HEK293 (cell line): ENCODE data around the gene ECT2L.

Experiments
- CTCF ChIA-PET: fragments of 350-600 bp; formaldehyde crosslinking; extraction: SDS; loops from one replicate; lab custom pipeline; 2021; ENCODE audit warnings: antibody characterized with exemption; lab: Yijun Ruan, JAX
- POLR2A ChIA-PET: fragments of 300-600 bp; formaldehyde crosslinking; extraction: SDS; loops from one replicate; lab custom pipeline; 2020; ENCODE audit warnings: antibody characterized with exemption, inconsistent platforms; lab: Yijun Ruan, JAX
- H3K27ac ChIP-seq: fragments of 200-500 bp; sonication (Bioruptor generic); 2 replicates; pipeline ENCODE4 v1.5.1; 2014; ENCODE audit warnings: low read depth, low read length, control low read depth, inconsistent platforms; ENCODE audit errors: extremely low read depth
- H3K36me3 ChIP-seq, 2 experiments: fragments of 200-500 bp in 1 of 2; sonication (Bioruptor generic) in 1 of 2; 1 replicate in 1 of 2; 2 replicates in 1 of 2; pipeline ENCODE4 v1.5.1; 2014 to 2017; ENCODE audit warnings: inconsistent platforms in 2 of 2, low read length in 2 of 2; ENCODE audit not compliant: control insufficient read depth in 2 of 2, insufficient read depth in 1 of 2
- H3K4me1 ChIP-seq: fragments of 200-500 bp; sonication (Bioruptor generic); 2 replicates; pipeline ENCODE4 v1.5.1; 2014; ENCODE audit warnings: mild to moderate bottlenecking, low read length, inconsistent platforms; ENCODE audit not compliant: control insufficient read depth, insufficient read depth
- H3K4me3 ChIP-seq: 2 replicates; pipeline ENCODE4 v1.5.1; 2011; ENCODE audit warnings: low read depth, mild to moderate bottlenecking, control low read depth, low read length, moderate library complexity
- H3K9me3 ChIP-seq: fragments of 200-500 bp; sonication (Bioruptor generic); 2 replicates; pipeline ENCODE4 v1.5.1; 2014; ENCODE audit warnings: low read depth, low read length, inconsistent platforms; ENCODE audit not compliant: control insufficient read depth, insufficient read depth
- AEBP2 ChIP-seq: fragments of 450-650 bp; formaldehyde crosslinking; IDR thresholded peaks from 2 replicates; pipeline ENCODE4 v1.5.1; 2016; ENCODE audit warnings: missing biosample characterization, missing genetic modification characterization, borderline replicate concordance
- GLIS1 ChIP-seq: fragments of 450-650 bp; formaldehyde crosslinking; IDR thresholded peaks from 2 replicates; pipeline ENCODE4 v1.5.1; 2016; ENCODE audit warnings: missing biosample characterization, missing genetic modification characterization
- PBX3 ChIP-seq: sonication (generic); formaldehyde crosslinking; IDR thresholded peaks from 2 replicates; pipeline ENCODE4 v1.8.1; 2022; ENCODE audit warnings: mild to moderate bottlenecking, moderate library complexity, missing genetic modification reagents
- PRDM2 ChIP-seq: fragments of 450-650 bp; formaldehyde crosslinking; IDR thresholded peaks from 2 replicates; pipeline ENCODE4 v1.5.1; 2016; ENCODE audit warnings: missing biosample characterization, missing genetic modification characterization, borderline replicate concordance
- SCRT1 ChIP-seq: fragments of 450-650 bp; formaldehyde crosslinking; IDR thresholded peaks from 2 replicates; pipeline ENCODE4 v1.5.1; 2016; ENCODE audit warnings: missing biosample characterization, missing genetic modification characterization, borderline replicate concordance
- SETDB1 ChIP-seq: IDR thresholded peaks from one replicate; pipeline ENCODE4 v1.6.1; 2017; ENCODE audit warnings: mild to moderate bottlenecking, low read length, moderate library complexity, mixed read lengths; ENCODE audit not compliant: insufficient read length
- ZBTB48 ChIP-seq: fragments of 450-650 bp; formaldehyde crosslinking; IDR thresholded peaks from 2 replicates; pipeline ENCODE4 v1.5.1; 2016; ENCODE audit warnings: missing biosample characterization, missing genetic modification characterization
- ZNF146 ChIP-seq: fragments of 450-650 bp; formaldehyde crosslinking; IDR thresholded peaks from 2 replicates; pipeline ENCODE4 v1.5.1; 2016; ENCODE audit warnings: missing biosample characterization, missing genetic modification characterization
- ZNF394 ChIP-seq: fragments of 450-650 bp; formaldehyde crosslinking; IDR thresholded peaks from 2 replicates; pipeline ENCODE4 v1.5.1; 2016; ENCODE audit warnings: missing biosample characterization, missing genetic modification characterization, mild to moderate bottlenecking, moderate library complexity, borderline replicate concordance
- ZNF404 ChIP-seq: fragments of 450-650 bp; formaldehyde crosslinking; IDR thresholded peaks from 2 replicates; pipeline ENCODE4 v1.5.1; 2017; ENCODE audit warnings: missing biosample characterization, missing genetic modification characterization
- ZNF473 ChIP-seq: fragments of 450-650 bp; formaldehyde crosslinking; IDR thresholded peaks from 2 replicates; pipeline ENCODE4 v1.5.1; 2017; ENCODE audit warnings: missing biosample characterization, missing genetic modification characterization
- ZNF48 ChIP-seq: fragments of 450-650 bp; formaldehyde crosslinking; IDR thresholded peaks from 2 replicates; pipeline ENCODE4 v1.5.1; 2016; ENCODE audit warnings: missing biosample characterization, missing genetic modification characterization
- ZNF518A ChIP-seq: fragments of 450-650 bp; formaldehyde crosslinking; conservative IDR thresholded peaks from 2 replicates; pipeline ENCODE4 v1.5.1; 2016; ENCODE audit warnings: low read depth, missing biosample characterization, missing genetic modification characterization
- ZNF555 ChIP-seq: fragments of 450-650 bp; formaldehyde crosslinking; conservative IDR thresholded peaks from 2 replicates; pipeline ENCODE4 v1.5.1; 2017; ENCODE audit warnings: missing biosample characterization, mild to moderate bottlenecking, missing genetic modification characterization, inconsistent platforms
- ZNF639 ChIP-seq: fragments of 450-650 bp; formaldehyde crosslinking; IDR thresholded peaks from 2 replicates; pipeline ENCODE4 v1.5.1; 2016; ENCODE audit warnings: missing biosample characterization, missing genetic modification characterization
- ZNF701 ChIP-seq: fragments of 450-650 bp; formaldehyde crosslinking; IDR thresholded peaks from 2 replicates; pipeline ENCODE4 v1.5.1; 2016; ENCODE audit warnings: missing biosample characterization, missing genetic modification characterization
- ZNF830 ChIP-seq: fragments of 450-650 bp; IDR thresholded peaks from 2 replicates; pipeline ENCODE4 v1.5.0; 2018; ENCODE audit warnings: missing biosample characterization, missing genetic modification characterization, low read depth, mild to moderate bottlenecking, moderate library complexity
- TF ChIP-seq, protein P1 (sequence below): fragments of 450-650 bp; formaldehyde crosslinking; IDR thresholded peaks from 2 replicates; pipeline ENCODE4 v1.5.1; 2017; ENCODE audit warnings: missing biosample characterization, missing genetic modification characterization

The ECT2L gene

GRCh38 chr6:138907167-138907566 is 111.3 kb downstream of the ECT2L start (continued):
- TF ChIP-seq ZNF518A (tag by site-specific recombination) (no peak), ZNF404 (tag by site-specific recombination) (no peak)
- TF ChIP-seq, protein P1, sequence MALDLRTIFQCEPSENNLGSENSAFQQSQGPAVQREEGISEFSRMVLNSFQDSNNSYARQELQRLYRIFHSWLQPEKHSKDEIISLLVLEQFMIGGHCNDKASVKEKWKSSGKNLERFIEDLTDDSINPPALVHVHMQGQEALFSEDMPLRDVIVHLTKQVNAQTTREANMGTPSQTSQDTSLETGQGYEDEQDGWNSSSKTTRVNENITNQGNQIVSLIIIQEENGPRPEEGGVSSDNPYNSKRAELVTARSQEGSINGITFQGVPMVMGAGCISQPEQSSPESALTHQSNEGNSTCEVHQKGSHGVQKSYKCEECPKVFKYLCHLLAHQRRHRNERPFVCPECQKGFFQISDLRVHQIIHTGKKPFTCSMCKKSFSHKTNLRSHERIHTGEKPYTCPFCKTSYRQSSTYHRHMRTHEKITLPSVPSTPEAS (tag by site-specific recombination): 0 out of 2 replicates have a peak, but pooled peaks have one; percentile 27

- H3K27ac ChIP-seq: no peak overlapping the region
- POLR2A ChIA-PET: no interaction called here
- CTCF ChIA-PET: interaction anchor here (0.7 to 0.8 kb wide), 2 partner anchors 79 to 1146 kb away, joined by 3 read pairs; no protein-coding TSS in a partner anchor
- no peak overlapping the region for H3K4me3 ChIP-seq
- no peaks in the 10 kb centered on the region for H3K9me3 ChIP-seq
- no peaks in the 10 kb centered on the region for H3K4me1 ChIP-seq
- peaks cover 66 to 94% of the 10 kb centered on the region in 2 experiments for H3K36me3 ChIP-seq
- TF ChIP-seq AEBP2 (tag by site-specific recombination) (no peak), ZBTB48 (no peak), ZNF146 (tag by site-specific recombination) (no peak), SCRT1 (tag by site-specific recombination) (no peak), PBX3 (CRISPR knock-in tag) (no peak), ZNF830 (tag by site-specific recombination) (no peak), ZNF394 (tag by site-specific recombination) (no peak), ZNF555 (tag by site-specific recombination) (no peak), ZNF48 (tag by site-specific recombination) (no peak), SETDB1 (no peak), ZNF639 (tag by site-specific recombination) (no peak), PRDM2 (no peak), GLIS1 (tag by site-specific recombination) (no peak), ZNF473 (no peak), ZNF701 (tag by site-specific recombination) (no peak)
These were observed 113.6 kb downstream of the ECT2L start for GRCh38 chr6:138909511-138909910.
